ENCODE measurements around the gene TLR2. TPM values are rescaled to one million over a fixed set of nuclear protein-coding genes. Genes with fewer than 3 reads are reported as not detected.

Gene TLR2
- total and polyA plus RNA-seq, 2 donors (not counting 3 experiments of a cell fraction or from before 2014, with no cell fraction given), result 0.29 to 1.4 TPM

GRCh38 chr4:153641532-153641931, 42.5 kb upstream of the TLR2 start:
- CTCF ChIA-PET, result interaction anchor here (4.0 kb wide), 1 partner anchor 109 kb away, joined by 27 read pairs; no protein-coding TSS in a partner anchor
- POLR2A ChIA-PET, result no interaction called here
- H3K4me3 ChIP-seq (replicated peaks in 1 of 3; ENCODE audit: insufficient read depth in 1 of 3, low read depth in 1 of 3, low read length in 3 of 3), result no peak overlapping the region
- DNase-seq (ENCODE audit: low read depth, low spot score), result no peak
- no peak overlapping the region for H3K9ac ChIP-seq (replicated peaks; ENCODE audit: extremely low read depth, insufficient read depth, low read length)
- H3K9me1 ChIP-seq (replicated peaks; ENCODE audit: control insufficient read depth, extremely low read depth, insufficient read depth, low read length), result no peaks in the 10 kb centered on the region
- no peak for FAIRE-seq
- dilution Hi-C loops (cut with MboI; ENCODE audit: extremely low pct_ligation_motif_present, low sequenced_read_pairs), result no loop called here
- intact Hi-C loops (cut with micrococcal nuclease), result no loop called here
- H3K27ac ChIP-seq (ENCODE audit: insufficient read depth, low read depth, low read length), result no peak overlapping the region
- BruUV-seq (replicated peaks), result no TSS peak
- no peaks in the 10 kb centered on the region for H3K9me3 ChIP-seq (replicated peaks; ENCODE audit: control insufficient read depth, insufficient read depth, low read length)
- no peaks in the 10 kb centered on the region for H3K79me2 ChIP-seq (ENCODE audit: control insufficient read depth, insufficient read depth, low read length)
- H3K4me2 ChIP-seq (ENCODE audit: insufficient read depth, low read length), result no peak overlapping the region
- peaks cover 4% of the 10 kb centered on the region for H3K4me1 ChIP-seq (ENCODE audit: control insufficient read depth, extremely low read depth, insufficient read depth, low read length)
- H3K36me3 ChIP-seq (ENCODE audit: control insufficient read depth in 2 of 2, extremely low read depth in 1 of 2, insufficient read depth in 2 of 2, low read length in 2 of 2), result peaks cover 0 to 2% of the 10 kb centered on the region in 2 experiments
- no peak for TF ChIP-seq GATA2 (IDR thresholded peaks at IDR 0.05; ENCODE audit: insufficient read depth, insufficient read length, low read depth, low read length)
- TF ChIP-seq MAX (IDR thresholded peaks at IDR 0.05; ENCODE audit: insufficient read depth, insufficient read length), result no peak
- no peak for TF ChIP-seq FOS (IDR thresholded peaks at IDR 0.05; ENCODE audit: borderline replicate concordance, insufficient read depth, low read length)
- no peak for TF ChIP-seq POLR2A (IDR thresholded peaks at IDR 0.05; ENCODE audit: low read depth, low read length)
- TF ChIP-seq MYC (IDR thresholded peaks at IDR 0.05; ENCODE audit: low read depth, low read length), result no peak
- no peak for TF ChIP-seq POLR2AphosphoS5 (IDR thresholded peaks at IDR 0.05; ENCODE audit: insufficient read depth, low read depth, low read length)
- TF ChIP-seq JUN (IDR thresholded peaks at IDR 0.05; ENCODE audit: borderline replicate concordance, insufficient read depth, insufficient read length, low read depth), result no peak
- TF ChIP-seq, protein P1, sequence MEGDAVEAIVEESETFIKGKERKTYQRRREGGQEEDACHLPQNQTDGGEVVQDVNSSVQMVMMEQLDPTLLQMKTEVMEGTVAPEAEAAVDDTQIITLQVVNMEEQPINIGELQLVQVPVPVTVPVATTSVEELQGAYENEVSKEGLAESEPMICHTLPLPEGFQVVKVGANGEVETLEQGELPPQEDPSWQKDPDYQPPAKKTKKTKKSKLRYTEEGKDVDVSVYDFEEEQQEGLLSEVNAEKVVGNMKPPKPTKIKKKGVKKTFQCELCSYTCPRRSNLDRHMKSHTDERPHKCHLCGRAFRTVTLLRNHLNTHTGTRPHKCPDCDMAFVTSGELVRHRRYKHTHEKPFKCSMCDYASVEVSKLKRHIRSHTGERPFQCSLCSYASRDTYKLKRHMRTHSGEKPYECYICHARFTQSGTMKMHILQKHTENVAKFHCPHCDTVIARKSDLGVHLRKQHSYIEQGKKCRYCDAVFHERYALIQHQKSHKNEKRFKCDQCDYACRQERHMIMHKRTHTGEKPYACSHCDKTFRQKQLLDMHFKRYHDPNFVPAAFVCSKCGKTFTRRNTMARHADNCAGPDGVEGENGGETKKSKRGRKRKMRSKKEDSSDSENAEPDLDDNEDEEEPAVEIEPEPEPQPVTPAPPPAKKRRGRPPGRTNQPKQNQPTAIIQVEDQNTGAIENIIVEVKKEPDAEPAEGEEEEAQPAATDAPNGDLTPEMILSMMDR (IDR thresholded peaks at IDR 0.05; ENCODE audit: extremely low read depth in 1 of 2, insufficient read depth in 1 of 2, low read depth in 1 of 2, low read length in 2 of 2), result no peak
- TF ChIP-seq EZH2 (IDR thresholded peaks at IDR 0.05; ENCODE audit: borderline replicate concordance, low read depth, low read length, severe bottlenecking), result no peak
- no peaks in the 10 kb centered on the region for H4K20me1 ChIP-seq (replicated peaks; ENCODE audit: control insufficient read depth, extremely low read depth, insufficient read depth, low read length)
- no peaks in the 10 kb centered on the region for H3K27me3 ChIP-seq (ENCODE audit: control insufficient read depth in 2 of 2, insufficient read depth in 2 of 2, low read length in 2 of 2)
- H2AFZ ChIP-seq (ENCODE audit: low read depth, low read length), result no peak overlapping the region
